Fibroblast of lung (primary cell): ENCODE measurements around the gene CHST3. TPM values are rescaled to one million over a fixed set of nuclear protein-coding genes. Genes with fewer than 3 reads are reported as not detected.

Experiments used
- DNase-seq, 2 donors: peaks; one replicate each; pipeline versions ENCODE4 v3.0.0 to v3.0.0-alpha.2; 2010; ENCODE audit warnings: low read depth in 2 of 2
- H2AFZ ChIP-seq: 2 replicates; pipeline ENCODE4 v1.5.1; 2012; ENCODE audit warnings: low read length, control low read depth, inconsistent platforms
- H3K27ac ChIP-seq: 2 replicates; pipeline ENCODE4 v1.5.1; 2011; ENCODE audit warnings: low read length, control low read depth; ENCODE audit not compliant: insufficient read depth
- H3K27me3 ChIP-seq: 2 replicates; pipeline ENCODE4 v1.5.1; 2011; ENCODE audit warnings: mild to moderate bottlenecking, low read length; ENCODE audit not compliant: control insufficient read depth, insufficient read depth
- H3K36me3 ChIP-seq: 2 replicates; pipeline ENCODE4 v1.5.1; 2011; ENCODE audit warnings: low read length; ENCODE audit not compliant: control insufficient read depth, insufficient read depth
- H3K4me1 ChIP-seq: 2 replicates; pipeline ENCODE4 v1.5.1; 2011; ENCODE audit warnings: low read length; ENCODE audit not compliant: control insufficient read depth, insufficient read depth; ENCODE audit errors: extremely low read depth
- H3K4me2 ChIP-seq: 2 replicates; pipeline ENCODE4 v1.5.1; 2011; ENCODE audit warnings: low read length, control low read depth; ENCODE audit not compliant: insufficient read depth; ENCODE audit errors: extremely low read depth
- H3K4me3 ChIP-seq, 4 experiments: fragments of 200-600 bp in 1 of 4; sonication (generic) in 1 of 4; replicated peaks in 1 of 4; 2 replicates each; pipeline ENCODE4 v1.5.1; 2011 to 2016; ENCODE audit warnings: low read length in 4 of 4, low read depth in 3 of 4, mild to moderate bottlenecking in 3 of 4, control low read depth in 2 of 4, inconsistent platforms in 1 of 4, mixed read lengths in 1 of 4; ENCODE audit not compliant: insufficient read depth in 1 of 4; ENCODE audit errors: control extremely low read depth in 1 of 4
- H3K79me2 ChIP-seq: 2 replicates; pipeline ENCODE4 v1.5.1; 2012; ENCODE audit warnings: mild to moderate bottlenecking, low read length, inconsistent platforms; ENCODE audit not compliant: control insufficient read depth, insufficient read depth
- H3K9ac ChIP-seq: 2 replicates; pipeline ENCODE4 v1.5.1; 2011; ENCODE audit warnings: mild to moderate bottlenecking, low read length, control low read depth; ENCODE audit not compliant: insufficient read depth
- H3K9me3 ChIP-seq: 2 replicates; pipeline ENCODE4 v1.5.1; 2012; ENCODE audit warnings: low read depth, low read length; ENCODE audit not compliant: control insufficient read depth, insufficient read depth
- H4K20me1 ChIP-seq: 2 replicates; pipeline ENCODE4 v1.5.1; 2011; ENCODE audit warnings: low read length; ENCODE audit not compliant: control insufficient read depth, insufficient read depth; ENCODE audit errors: extremely low read depth
- CTCF ChIP-seq, 2 donors: IDR thresholded peaks in 1 of 2; conservative IDR thresholded peaks in 1 of 2; 1 replicate in 1 of 2; 2 replicates in 1 of 2; pipeline ENCODE4 v1.5.1; 2011 to 2012; ENCODE audit warnings: low read length in 2 of 2, control low read depth in 1 of 2, inconsistent platforms in 1 of 2, low read depth in 1 of 2, mild to moderate bottlenecking in 1 of 2
- EZH2 ChIP-seq: IDR thresholded peaks from 2 replicates; pipeline ENCODE4 v1.5.1; 2012; ENCODE audit warnings: low read length, control low read depth, mild to moderate bottlenecking; ENCODE audit errors: missing control alignments
- polyA plus RNA-seq, 2 donors: library from polyadenylated mRNA; depleted of rRNA in 1 of 2; stranded (reverse) in 1 of 2; unstranded in 1 of 2; fragments of >200 nt; gene quantifications; 2 replicates each; pipeline ENCODE4 v1.2.1, GENCODE V29; 2011 to 2012; ENCODE audit warnings: missing spikeins in 1 of 2
- total RNA-seq: library from RNA; depleted of rRNA; stranded (reverse); fragments of >200 nt; gene quantifications from 2 replicates; pipeline ENCODE4 v1.2.1, GENCODE V29; 2014

Gene CHST3
- total and polyA plus RNA-seq, 2 donors (not counting 1 experiment from before 2014, with no cell fraction given), result 9.1 to 29.9 TPM

GRCh38 chr10:71972746-71973695, 8.8 kb downstream of the CHST3 start:
- H3K27ac ChIP-seq, result no peak overlapping the region
- H4K20me1 ChIP-seq, result no peaks in the 10 kb centered on the region
- H3K79me2 ChIP-seq, result peaks cover 54% of the 10 kb centered on the region
- H3K4me3 ChIP-seq, result no peak overlapping the region
- no peak overlapping the region for H3K9ac ChIP-seq
- no peak overlapping the region for H2AFZ ChIP-seq
- no peak overlapping the region for H3K4me2 ChIP-seq
- H3K36me3 ChIP-seq, result peaks cover 2% of the 10 kb centered on the region
- no peaks in the 10 kb centered on the region for H3K9me3 ChIP-seq
- DNase-seq, result no peak
- TF ChIP-seq CTCF (conservative IDR thresholded peaks at IDR 0.05 in 1 of 2, IDR thresholded peaks at IDR 0.05 in 1 of 2; ENCODE audit: low read depth in 1 of 2, low read length in 2 of 2) (no peak), EZH2 (no peak)
- peaks cover 38% of the 10 kb centered on the region for H3K4me1 ChIP-seq
- H3K27me3 ChIP-seq, result no peaks in the 10 kb centered on the region

DNA sequence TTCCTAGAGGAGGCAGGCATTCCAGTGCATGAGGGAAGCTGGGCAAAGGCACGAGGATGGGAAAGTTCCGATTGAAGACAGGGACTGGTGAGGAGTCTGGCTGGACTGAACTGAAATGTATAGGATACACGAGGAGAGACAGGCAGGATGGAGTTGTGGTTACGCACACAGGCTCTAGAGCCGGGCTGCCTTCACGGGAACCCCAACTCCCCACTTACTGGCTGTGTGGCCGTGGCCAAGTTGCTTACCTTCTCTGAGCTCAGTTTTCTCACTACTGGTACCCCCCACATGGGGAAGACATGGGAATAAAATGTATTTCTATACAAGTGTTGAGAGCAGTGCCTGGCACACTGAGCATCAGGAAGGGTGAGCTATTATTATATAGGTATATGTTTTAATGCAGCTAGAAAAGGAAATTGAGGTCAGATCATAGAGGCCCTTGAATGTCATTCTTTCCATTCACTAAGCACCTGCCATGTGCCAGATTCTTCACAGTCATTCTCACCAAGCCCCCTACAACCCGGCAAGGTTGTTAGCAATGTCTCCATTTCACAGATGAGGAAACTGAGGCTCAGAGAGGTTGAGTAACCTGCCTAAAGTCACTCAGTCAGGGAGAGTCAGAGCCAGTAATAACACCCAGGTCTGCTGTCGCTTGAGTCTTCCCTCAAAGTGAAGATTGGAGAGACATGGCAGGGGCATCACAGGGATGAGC, 9.7 kb downstream of the CHST3 start:
- H4K20me1 ChIP-seq, result no peaks in the 10 kb centered on the region

More for the DNA sequence above, 9.7 kb downstream of the CHST3 start:
- Histone ChIP-seq H3K4me3 (no peak overlapping the region), H3K79me2 (peaks cover 56% of the 10 kb centered on the region), H3K27me3 (no peaks in the 10 kb centered on the region), H2AFZ (no peak overlapping the region), H3K4me2 (no peak overlapping the region), H3K27ac (no peak overlapping the region), H3K4me1 (peaks cover 32% of the 10 kb centered on the region), H3K9ac (no peak overlapping the region), H3K36me3 (peaks cover 2% of the 10 kb centered on the region), H3K9me3 (no peaks in the 10 kb centered on the region)
- TF ChIP-seq CTCF (conservative IDR thresholded peaks at IDR 0.05 in 1 of 2, IDR thresholded peaks at IDR 0.05 in 1 of 2; ENCODE audit: low read depth in 1 of 2, low read length in 2 of 2), result no peak
- DNase-seq, result no peak
